Measurements from ENCODE around the gene CYFIP1. TPM values are rescaled to one million over a fixed set of nuclear protein-coding genes. Genes with fewer than 3 reads are reported as not detected.

The CYFIP1 gene
- total RNA-seq, 1 donor from 2014 or later: 120 TPM

GRCh38 chr15:22919171-22919570 is 61.0 kb downstream of the CYFIP1 start:
- no peak for DNase-seq (ENCODE audit: extremely low read depth, low read depth, low spot score)

- DNase-seq (ENCODE audit: extremely low read depth, low read depth, low spot score): no peak
These were observed 61.5 kb downstream of the CYFIP1 start for GRCh38 chr15:22918596-22919140.

- DNase-seq (ENCODE audit: extremely low read depth, low read depth, low spot score): no peak
These were observed 62.1 kb downstream of the CYFIP1 start for GRCh38 chr15:22918056-22918455.

- DNase-seq (ENCODE audit: extremely low read depth, low read depth, low spot score): no peak
These were observed 62.6 kb downstream of the CYFIP1 start for GRCh38 chr15:22917556-22917955.

GRCh38 chr15:22916606-22917350 is 63.4 kb downstream of the CYFIP1 start:
- DNase-seq (ENCODE audit: extremely low read depth, low read depth, low spot score): no peak

- DNase-seq (ENCODE audit: extremely low read depth, low read depth, low spot score): no peak
These were observed 64.2 kb downstream of the CYFIP1 start for GRCh38 chr15:22915866-22916515.

- DNase-seq (ENCODE audit: extremely low read depth, low read depth, low spot score): no peak
These were observed 66.4 kb downstream of the CYFIP1 start for GRCh38 chr15:22913646-22914380.

- DNase-seq (ENCODE audit: extremely low read depth, low read depth, low spot score): no peak
These were observed 67.9 kb downstream of the CYFIP1 start for GRCh38 chr15:22912256-22912655.

GRCh38 chr15:22911306-22911705 is 68.9 kb downstream of the CYFIP1 start:
- DNase-seq (ENCODE audit: extremely low read depth, low read depth, low spot score): no peak

- DNase-seq (ENCODE audit: extremely low read depth, low read depth, low spot score): no peak
These were observed 71.3 kb downstream of the CYFIP1 start for GRCh38 chr15:22908830-22909229.

- no peak for DNase-seq (ENCODE audit: extremely low read depth, low read depth, low spot score)
These were observed 72.8 kb downstream of the CYFIP1 start for GRCh38 chr15:22907161-22907950.

- no peak for DNase-seq (ENCODE audit: extremely low read depth, low read depth, low spot score)
These were observed 75.4 kb downstream of the CYFIP1 start for GRCh38 chr15:22904736-22905135.

- no peak for DNase-seq (ENCODE audit: extremely low read depth, low read depth, low spot score)
These were observed 76.1 kb downstream of the CYFIP1 start for GRCh38 chr15:22903961-22904534.

- no peak for DNase-seq (ENCODE audit: extremely low read depth, low read depth, low spot score)
These were observed 76.7 kb downstream of the CYFIP1 start for GRCh38 chr15:22903427-22903826.

GRCh38 chr15:22902981-22903380 is 77.2 kb downstream of the CYFIP1 start:
- DNase-seq (ENCODE audit: extremely low read depth, low read depth, low spot score): no peak

- no peak for DNase-seq (ENCODE audit: extremely low read depth, low read depth, low spot score)
These were observed 77.6 kb downstream of the CYFIP1 start for GRCh38 chr15:22902578-22902977.

GRCh38 chr15:22902046-22902445 is 78.1 kb downstream of the CYFIP1 start:
- DNase-seq (ENCODE audit: extremely low read depth, low read depth, low spot score): no peak

GRCh38 chr15:22895465-22896190 is 84.5 kb downstream of the CYFIP1 start:
- DNase-seq (ENCODE audit: extremely low read depth, low read depth, low spot score): no peak

- DNase-seq (ENCODE audit: extremely low read depth, low read depth, low spot score): no peak
These were observed 86.3 kb downstream of the CYFIP1 start for GRCh38 chr15:22893881-22894280.

GRCh38 chr15:22893081-22893480 is 87.1 kb downstream of the CYFIP1 start:
- DNase-seq (ENCODE audit: extremely low read depth, low read depth, low spot score): no peak
